ENCODE results near the gene ATF2. TPM values are rescaled to one million over a fixed set of nuclear protein-coding genes. Genes with fewer than 3 reads are reported as not detected.

The ATF2 gene
- total and polyA plus RNA-seq, 2 of the 8 experiments (the other 6 are each of a cell fraction or from before 2014, with no cell fraction given) = 31.2 to 46.5 TPM

- no peak for TF ChIP-seq JUN (IDR thresholded peaks at IDR 0.05; ENCODE audit: low read depth, low read length)
- no peak for TF ChIP-seq KDM5A (IDR thresholded peaks at IDR 0.05; ENCODE audit: low read length)
- TF ChIP-seq CHD2 (IDR thresholded peaks at IDR 0.05; ENCODE audit: low read length) = no peak
- TF ChIP-seq SP2 (IDR thresholded peaks at IDR 0.05; ENCODE audit: low read length) = no peak
These were observed 119.7 kb downstream of the ATF2 start (continued) for GRCh38 chr2:175048275-175048674.
